ENCODE measurements around the gene ATP5PB.

DNA sequence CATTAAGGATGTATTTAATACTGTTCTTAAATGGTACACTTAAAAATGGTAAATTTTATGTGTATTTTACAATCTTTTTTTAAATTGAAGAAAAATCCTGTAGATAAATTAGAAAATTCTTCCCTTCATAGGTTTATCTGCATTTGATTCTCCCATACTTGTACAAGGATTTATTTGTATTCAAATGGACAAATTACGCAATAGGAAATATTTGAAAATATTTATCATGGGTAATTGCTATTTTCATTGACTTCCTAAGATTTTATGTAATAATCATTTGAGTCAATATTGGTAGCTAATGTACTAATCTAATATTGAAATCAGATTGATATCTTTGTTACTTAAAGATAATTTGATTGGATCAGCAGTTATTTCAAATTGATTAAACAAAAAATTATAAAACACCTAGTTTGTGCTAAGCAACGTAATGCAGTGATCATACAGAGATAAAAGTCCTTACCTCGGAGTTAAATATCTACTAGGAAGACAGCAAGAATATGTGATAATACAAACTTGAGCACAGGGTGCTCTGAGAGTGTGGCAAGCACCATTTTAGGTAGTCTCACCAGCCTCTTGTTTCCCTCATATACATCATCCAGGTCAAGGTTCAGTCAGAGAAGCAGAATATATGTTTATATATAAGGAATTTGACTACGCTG, 13.2 kb downstream of the ATP5PB start:
- no peak for TF ChIP-seq ZFP30 (CRISPR knock-in tag; IDR thresholded peaks at IDR 0.05)
- TF ChIP-seq, protein P1, sequence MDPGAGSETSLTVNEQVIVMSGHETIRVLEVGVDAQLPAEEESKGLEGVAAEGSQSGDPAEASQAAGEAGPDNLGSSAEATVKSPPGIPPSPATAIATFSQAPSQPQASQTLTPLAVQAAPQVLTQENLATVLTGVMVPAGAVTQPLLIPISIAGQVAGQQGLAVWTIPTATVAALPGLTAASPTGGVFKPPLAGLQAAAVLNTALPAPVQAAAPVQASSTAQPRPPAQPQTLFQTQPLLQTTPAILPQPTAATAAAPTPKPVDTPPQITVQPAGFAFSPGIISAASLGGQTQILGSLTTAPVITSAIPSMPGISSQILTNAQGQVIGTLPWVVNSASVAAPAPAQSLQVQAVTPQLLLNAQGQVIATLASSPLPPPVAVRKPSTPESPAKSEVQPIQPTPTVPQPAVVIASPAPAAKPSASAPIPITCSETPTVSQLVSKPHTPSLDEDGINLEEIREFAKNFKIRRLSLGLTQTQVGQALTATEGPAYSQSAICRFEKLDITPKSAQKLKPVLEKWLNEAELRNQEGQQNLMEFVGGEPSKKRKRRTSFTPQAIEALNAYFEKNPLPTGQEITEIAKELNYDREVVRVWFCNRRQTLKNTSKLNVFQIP (CRISPR knock-in tag; IDR thresholded peaks at IDR 0.05; ENCODE audit: borderline replicate concordance, low read depth), result no peak
- TF ChIP-seq SNAI2 (CRISPR knock-in tag; IDR thresholded peaks at IDR 0.05), result no peak
- no peak for TF ChIP-seq TCF4 (CRISPR knock-in tag; IDR thresholded peaks at IDR 0.05; ENCODE audit: borderline replicate concordance)
- no peak for TF ChIP-seq ZNF70 (CRISPR knock-in tag; IDR thresholded peaks at IDR 0.05)
- TF ChIP-seq, protein P2, sequence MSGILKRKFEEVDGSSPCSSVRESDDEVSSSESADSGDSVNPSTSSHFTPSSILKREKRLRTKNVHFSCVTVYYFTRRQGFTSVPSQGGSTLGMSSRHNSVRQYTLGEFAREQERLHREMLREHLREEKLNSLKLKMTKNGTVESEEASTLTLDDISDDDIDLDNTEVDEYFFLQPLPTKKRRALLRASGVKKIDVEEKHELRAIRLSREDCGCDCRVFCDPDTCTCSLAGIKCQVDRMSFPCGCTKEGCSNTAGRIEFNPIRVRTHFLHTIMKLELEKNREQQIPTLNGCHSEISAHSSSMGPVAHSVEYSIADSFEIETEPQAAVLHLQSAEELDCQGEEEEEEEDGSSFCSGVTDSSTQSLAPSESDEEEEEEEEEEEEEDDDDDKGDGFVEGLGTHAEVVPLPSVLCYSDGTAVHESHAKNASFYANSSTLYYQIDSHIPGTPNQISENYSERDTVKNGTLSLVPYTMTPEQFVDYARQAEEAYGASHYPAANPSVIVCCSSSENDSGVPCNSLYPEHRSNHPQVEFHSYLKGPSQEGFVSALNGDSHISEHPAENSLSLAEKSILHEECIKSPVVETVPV (CRISPR knock-in tag; IDR thresholded peaks at IDR 0.05), result no peak
- TF ChIP-seq TOX (CRISPR knock-in tag; IDR thresholded peaks at IDR 0.05; ENCODE audit: borderline replicate concordance), result no peak
- no peak for TF ChIP-seq ZNF8 (CRISPR knock-in tag; IDR thresholded peaks at IDR 0.05)
- TF ChIP-seq BACH2 (CRISPR knock-in tag; IDR thresholded peaks at IDR 0.05; ENCODE audit: borderline replicate concordance), result no peak
- TF ChIP-seq ESRRG (CRISPR knock-in tag; IDR thresholded peaks at IDR 0.05), result no peak
- no peak for TF ChIP-seq PPARA (CRISPR knock-in tag; IDR thresholded peaks at IDR 0.05; ENCODE audit: borderline replicate concordance)
